Kidney epithelial cell (primary cell): ENCODE measurements around the gene TEX2. TPM values are rescaled to one million over a fixed set of nuclear protein-coding genes. Genes with fewer than 3 reads are reported as not detected.
"Not testable (repeated sequence)": the region's sequence is repeated elsewhere in the genome, so short reads cannot be mapped to it uniquely, and the experiment has no call there.

Experiments used
- DNase-seq: peaks from one replicate; pipeline ENCODE4 v3.0.0-alpha.2; 2010; ENCODE audit warnings: low read depth
- H3K27me3 ChIP-seq: 2 replicates; pipeline ENCODE4 v1.6.0; 2011; ENCODE audit warnings: low read length; ENCODE audit not compliant: control insufficient read depth, insufficient read depth
- H3K36me3 ChIP-seq: 2 replicates; pipeline ENCODE4 v1.5.1; 2011; ENCODE audit warnings: low read length; ENCODE audit not compliant: control insufficient read depth, insufficient read depth
- H3K4me3 ChIP-seq: 2 replicates; pipeline ENCODE4 v1.5.1; 2011; ENCODE audit warnings: low read depth, mild to moderate bottlenecking, control low read depth, low read length
- total RNA-seq: library from RNA; depleted of rRNA; stranded (reverse); fragments of >200 nt; gene quantifications from 2 replicates; pipeline ENCODE4 v1.2.3, GENCODE V29; 2015
- TF ChIP-seq, protein P1 (sequence below): IDR thresholded peaks from 2 replicates; pipeline ENCODE4 v1.5.1; 2011; ENCODE audit warnings: mild to moderate bottlenecking, moderate library complexity, low read length, control low read depth, inconsistent platforms; ENCODE audit not compliant: insufficient read depth, poor library complexity, severe bottlenecking

TEX2 gene
- total RNA-seq, 1 donor from 2014 or later, result 16.5 TPM

DNA sequence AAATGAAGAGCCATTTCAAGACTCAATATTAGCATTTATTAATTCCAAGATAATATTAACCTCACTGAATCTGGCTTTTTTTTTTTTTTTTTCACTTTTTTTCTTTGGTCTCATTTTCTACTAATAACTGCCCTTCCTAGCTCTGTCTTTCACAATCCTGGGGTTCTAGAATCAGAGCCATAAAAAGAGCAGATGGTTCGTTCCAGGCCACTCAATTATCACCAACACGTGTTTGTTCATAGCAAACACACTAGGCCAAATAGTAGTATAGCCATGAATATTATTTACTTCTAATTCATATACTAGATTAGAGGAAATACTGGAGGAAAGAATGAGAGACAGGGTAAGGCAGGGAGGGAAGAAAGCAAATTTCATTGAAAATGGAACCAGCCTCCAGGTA is 39.8 kb downstream of the TEX2 start:
- H3K27me3 ChIP-seq, result no peaks in the 10 kb centered on the region
- no peak for DNase-seq
- H3K36me3 ChIP-seq, result no peaks in the 10 kb centered on the region
- no peak overlapping the region for H3K4me3 ChIP-seq
- TF ChIP-seq, protein P1, sequence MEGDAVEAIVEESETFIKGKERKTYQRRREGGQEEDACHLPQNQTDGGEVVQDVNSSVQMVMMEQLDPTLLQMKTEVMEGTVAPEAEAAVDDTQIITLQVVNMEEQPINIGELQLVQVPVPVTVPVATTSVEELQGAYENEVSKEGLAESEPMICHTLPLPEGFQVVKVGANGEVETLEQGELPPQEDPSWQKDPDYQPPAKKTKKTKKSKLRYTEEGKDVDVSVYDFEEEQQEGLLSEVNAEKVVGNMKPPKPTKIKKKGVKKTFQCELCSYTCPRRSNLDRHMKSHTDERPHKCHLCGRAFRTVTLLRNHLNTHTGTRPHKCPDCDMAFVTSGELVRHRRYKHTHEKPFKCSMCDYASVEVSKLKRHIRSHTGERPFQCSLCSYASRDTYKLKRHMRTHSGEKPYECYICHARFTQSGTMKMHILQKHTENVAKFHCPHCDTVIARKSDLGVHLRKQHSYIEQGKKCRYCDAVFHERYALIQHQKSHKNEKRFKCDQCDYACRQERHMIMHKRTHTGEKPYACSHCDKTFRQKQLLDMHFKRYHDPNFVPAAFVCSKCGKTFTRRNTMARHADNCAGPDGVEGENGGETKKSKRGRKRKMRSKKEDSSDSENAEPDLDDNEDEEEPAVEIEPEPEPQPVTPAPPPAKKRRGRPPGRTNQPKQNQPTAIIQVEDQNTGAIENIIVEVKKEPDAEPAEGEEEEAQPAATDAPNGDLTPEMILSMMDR, result no peak

DNA sequence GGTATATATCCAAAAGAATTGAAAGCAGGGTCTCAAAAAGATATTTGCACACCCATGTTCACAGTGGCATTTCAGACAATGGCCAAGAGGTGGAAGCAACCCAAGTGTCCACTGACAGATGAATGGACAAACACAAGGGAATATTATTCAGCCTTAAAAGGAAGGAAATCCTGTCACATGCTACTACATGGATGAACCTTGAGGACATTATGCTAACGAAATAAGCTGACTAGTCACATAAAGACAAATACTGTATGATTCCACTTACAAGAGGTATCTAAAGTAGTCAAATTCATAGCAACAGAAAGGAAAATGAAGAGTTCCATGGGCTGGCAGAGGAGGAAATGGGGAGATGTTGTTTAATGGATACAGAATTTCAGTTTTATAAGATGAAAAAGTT is 41.4 kb downstream of the TEX2 start:
- Histone ChIP-seq H3K27me3 (no peaks in the 10 kb centered on the region), H3K4me3 (no peak overlapping the region), H3K36me3 (no peaks in the 10 kb centered on the region)
- no peak for DNase-seq
- TF ChIP-seq, protein P1, result no peak

DNA sequence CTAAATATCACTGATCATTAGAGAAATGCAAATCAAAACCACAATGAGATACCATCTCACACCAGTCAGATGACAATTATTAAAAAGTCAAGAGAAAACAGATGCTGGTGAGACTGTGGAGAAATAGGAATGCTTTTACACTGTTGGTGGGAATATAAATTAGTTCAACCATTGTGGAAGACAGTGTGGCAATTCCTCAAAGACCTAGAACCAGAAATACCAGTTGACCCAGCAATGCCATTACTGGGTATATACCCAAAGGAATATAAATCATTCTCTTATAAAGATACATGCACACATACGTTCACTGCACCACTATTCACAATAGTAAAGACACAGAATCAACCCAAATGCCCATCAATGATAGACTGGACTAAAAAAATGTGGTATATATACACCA is 42.5 kb downstream of the TEX2 start:
- H3K4me3 ChIP-seq, H3K36me3 ChIP-seq, H3K27me3 ChIP-seq, DNase-seq: not testable (repeated sequence)

DNA sequence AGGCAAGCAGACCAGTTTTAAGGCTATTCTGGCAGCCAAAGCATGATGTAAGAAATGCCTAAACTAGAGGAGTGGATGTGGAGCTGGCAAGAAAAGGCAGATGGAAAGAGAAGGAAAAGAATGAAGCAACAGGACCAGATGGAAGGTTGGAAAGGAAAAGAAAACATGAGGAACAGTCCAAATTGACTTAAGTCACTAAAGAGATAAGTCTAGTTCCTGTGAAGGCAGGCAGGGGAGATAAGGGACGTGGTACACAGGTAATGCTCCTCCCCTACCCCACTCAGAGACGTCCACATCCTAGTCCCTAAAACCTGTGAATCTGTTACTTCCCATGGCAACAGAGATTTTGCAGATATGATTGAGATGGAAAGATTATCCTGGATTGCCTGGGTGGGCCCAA is 43.5 kb downstream of the TEX2 start:
- TF ChIP-seq, protein P1, result no peak
- H3K27me3 ChIP-seq, result no peaks in the 10 kb centered on the region
- no peak for DNase-seq
- no peak overlapping the region for H3K4me3 ChIP-seq
- H3K36me3 ChIP-seq, result no peaks in the 10 kb centered on the region

DNA sequence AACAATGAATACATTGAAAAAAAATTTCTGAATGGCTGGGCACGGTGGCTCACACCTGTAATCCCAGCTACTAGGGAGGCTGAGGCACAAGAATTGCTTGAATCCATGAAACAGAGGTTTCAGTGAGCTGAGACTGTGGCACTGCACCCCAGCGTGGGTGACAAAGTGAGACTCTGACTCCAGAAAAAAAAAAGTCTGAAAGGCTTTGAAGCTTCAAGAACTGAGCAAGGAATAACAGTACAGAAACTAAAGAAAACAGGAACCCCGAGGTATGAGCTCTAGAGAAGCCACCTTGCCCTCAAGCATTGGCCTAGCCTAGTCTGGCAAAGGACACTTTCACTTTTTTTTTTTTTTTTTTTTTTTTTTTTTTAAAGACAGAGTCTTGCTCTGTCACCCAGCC is 45.0 kb downstream of the TEX2 start:
- Histone ChIP-seq H3K27me3 (no peaks in the 10 kb centered on the region), H3K36me3 (no peaks in the 10 kb centered on the region), H3K4me3 (no peak overlapping the region)
- no peak for DNase-seq
- TF ChIP-seq, protein P1, result no peak

DNA sequence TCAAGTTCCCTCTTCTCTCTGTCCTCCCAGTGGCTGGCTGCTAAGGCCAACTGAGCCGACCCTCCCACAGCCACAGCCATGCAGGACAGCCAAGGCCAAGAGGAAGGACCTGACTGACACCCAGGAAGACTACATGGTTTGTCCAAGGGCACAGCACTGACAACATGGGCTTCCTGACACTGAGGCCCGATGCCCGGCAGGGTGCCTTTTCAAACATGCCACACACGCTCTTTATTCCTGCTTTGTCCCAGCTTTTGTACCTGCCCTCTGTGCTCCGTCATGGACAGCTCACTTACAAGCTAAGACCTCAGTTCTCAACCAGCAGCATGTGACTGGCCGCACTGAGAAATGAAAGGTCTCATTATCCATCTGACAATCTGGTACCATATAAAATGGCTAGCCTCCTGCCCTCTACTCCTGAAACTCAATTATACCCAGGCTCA is 45.8 kb downstream of the TEX2 start:
- DNase-seq, result no peak

More for the DNA sequence above, 45.8 kb downstream of the TEX2 start:
- Histone ChIP-seq H3K36me3 (no peaks in the 10 kb centered on the region), H3K4me3 (no peak overlapping the region), H3K27me3 (no peaks in the 10 kb centered on the region)
- TF ChIP-seq, protein P1, result no peak
